ENCODE measurements around the gene AFDN.

The AFDN gene

GRCh38 chr6:168016721-168017525 is 190.2 kb downstream of the AFDN start:
- H3K4me3 ChIP-seq (ENCODE audit: low read depth, low read length): no peak overlapping the region

- no peak overlapping the region for H3K4me3 ChIP-seq (ENCODE audit: low read depth, low read length)
Measured at GRCh38 chr6:168017629-168018028, 190.9 kb downstream of the AFDN start.

GRCh38 chr6:168018664-168019063 is 192.0 kb downstream of the AFDN start:
- no peak overlapping the region for H3K4me3 ChIP-seq (ENCODE audit: low read depth, low read length)

GRCh38 chr6:168020242-168020641 is 193.5 kb downstream of the AFDN start:
- no peak overlapping the region for H3K4me3 ChIP-seq (ENCODE audit: low read depth, low read length)

- no peak overlapping the region for H3K4me3 ChIP-seq (ENCODE audit: low read depth, low read length)
Measured at GRCh38 chr6:168021581-168021980, 194.9 kb downstream of the AFDN start.

Measured in iPS-11a (cell line).